ENCODE data around the gene RNASET2.
A peak's percentile ranks its signal among the peaks of the same experiment; 100 is the strongest.
"Not testable (repeated sequence)": the region's sequence is repeated elsewhere in the genome, so short reads cannot be mapped to it uniquely, and the experiment has no call there.

The RNASET2 gene

GRCh38 chr6:166955121-166955864 lies 1.1 kb downstream of the RNASET2 start:
- Histone ChIP-seq H3K27me3 (ENCODE audit: control insufficient read depth in 2 of 2, insufficient read depth in 2 of 2, low read length in 2 of 2) (no peaks in the 10 kb centered on the region), H3K4me1 (ENCODE audit: control insufficient read depth in 2 of 2, insufficient read depth in 2 of 2, low read length in 2 of 2) (peaks cover 29 to 34% of the 10 kb centered on the region in 2 donors), H3K4me3 (ENCODE audit: low read length in 2 of 2) (peak overlapping the region; percentile 89), H3K9ac (ENCODE audit: low read depth in 1 of 2, low read length in 2 of 2) (peak overlapping the region; percentile 81 to 90), H3K36me3 (ENCODE audit: control insufficient read depth in 2 of 2, insufficient read depth in 2 of 2, low read length in 2 of 2) (peaks cover 3 to 13% of the 10 kb centered on the region in 2 donors), H3K9me3 (ENCODE audit: control insufficient read depth in 2 of 2, low read length in 2 of 2) (no peaks in the 10 kb centered on the region), H3K27ac (ENCODE audit: low read depth in 2 of 2, low read length in 2 of 2) (peak overlapping the region; percentile 98 to 99)

DNA sequence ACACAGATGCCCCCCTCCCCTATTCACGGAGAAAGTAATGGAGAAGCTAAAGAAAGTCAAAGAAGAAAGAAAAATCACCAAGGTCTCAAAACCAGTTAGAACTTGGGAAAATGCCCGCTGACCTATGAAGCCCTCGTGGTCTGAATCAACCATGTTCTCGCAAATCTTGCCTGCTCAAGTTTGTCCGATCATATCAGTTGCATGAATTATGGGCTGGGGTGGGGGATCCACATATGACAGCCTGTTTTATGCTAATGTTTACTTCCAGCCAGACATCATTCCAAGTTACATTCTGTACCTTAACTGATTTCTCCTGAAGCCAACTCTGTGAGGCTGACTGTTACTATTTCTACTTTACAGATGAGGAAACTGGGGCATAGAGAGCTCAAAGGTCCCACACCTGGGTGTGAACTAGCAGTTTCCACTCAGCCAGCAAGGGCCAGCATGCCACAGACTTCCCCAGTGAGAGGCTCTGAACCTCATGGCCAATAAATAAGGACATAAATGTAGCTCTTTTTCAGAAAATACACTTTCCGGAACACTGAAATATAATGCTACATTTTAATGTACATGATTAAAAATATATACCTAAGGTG lies 2.1 kb downstream of the RNASET2 start:
- peak overlapping the region in 1 of 2 donors; percentile 32 for H3K4me3 ChIP-seq (ENCODE audit: low read length in 2 of 2)
- H3K36me3 ChIP-seq (ENCODE audit: control insufficient read depth in 2 of 2, insufficient read depth in 2 of 2, low read length in 2 of 2) = peaks cover 3 to 13% of the 10 kb centered on the region in 2 donors
- peaks cover 37 to 38% of the 10 kb centered on the region in 2 donors for H3K4me1 ChIP-seq (ENCODE audit: control insufficient read depth in 2 of 2, insufficient read depth in 2 of 2, low read length in 2 of 2)

GRCh38 chr6:166952567-166953486 lies 3.5 kb downstream of the RNASET2 start:
- H3K4me1 ChIP-seq (ENCODE audit: control insufficient read depth in 2 of 2, insufficient read depth in 2 of 2, low read length in 2 of 2) = peaks cover 28 to 34% of the 10 kb centered on the region in 2 donors
- no peaks in the 10 kb centered on the region for H3K9me3 ChIP-seq (ENCODE audit: control insufficient read depth in 2 of 2, low read length in 2 of 2)
- H3K27me3 ChIP-seq (ENCODE audit: control insufficient read depth in 2 of 2, insufficient read depth in 2 of 2, low read length in 2 of 2) = no peaks in the 10 kb centered on the region
- H3K27ac ChIP-seq (ENCODE audit: low read depth in 2 of 2, low read length in 2 of 2) = peak overlapping the region in 1 of 2 donors; percentile 67
- peaks cover 3 to 13% of the 10 kb centered on the region in 2 donors for H3K36me3 ChIP-seq (ENCODE audit: control insufficient read depth in 2 of 2, insufficient read depth in 2 of 2, low read length in 2 of 2)
- H3K9ac ChIP-seq (ENCODE audit: low read depth in 1 of 2, low read length in 2 of 2) = no peak overlapping the region
- H3K4me3 ChIP-seq (ENCODE audit: low read length in 2 of 2) = no peak overlapping the region

More for the DNA sequence above, 2.1 kb downstream of the RNASET2 start:
- no peak overlapping the region for H3K9ac ChIP-seq (ENCODE audit: low read depth in 1 of 2, low read length in 2 of 2)
- H3K27me3 ChIP-seq (ENCODE audit: control insufficient read depth in 2 of 2, insufficient read depth in 2 of 2, low read length in 2 of 2) = no peaks in the 10 kb centered on the region
- H3K27ac ChIP-seq (ENCODE audit: low read depth in 2 of 2, low read length in 2 of 2) = peak overlapping the region; percentile 11 to 26
- H3K9me3 ChIP-seq (ENCODE audit: control insufficient read depth in 2 of 2, low read length in 2 of 2) = no peaks in the 10 kb centered on the region

GRCh38 chr6:166952121-166952520 lies 4.2 kb downstream of the RNASET2 start:
- H3K4me1 ChIP-seq (ENCODE audit: control insufficient read depth in 2 of 2, insufficient read depth in 2 of 2, low read length in 2 of 2) = peaks cover 22 to 27% of the 10 kb centered on the region in 2 donors

GRCh38 chr6:166951670-166952060 lies 4.7 kb downstream of the RNASET2 start:
- Histone ChIP-seq H3K4me3 (ENCODE audit: low read length in 2 of 2) (no peak overlapping the region), H3K9me3 (ENCODE audit: control insufficient read depth in 2 of 2, low read length in 2 of 2) (no peaks in the 10 kb centered on the region), H3K27ac (ENCODE audit: low read depth in 2 of 2, low read length in 2 of 2) (peak overlapping the region in 1 of 2 donors; percentile 89), H3K36me3 (ENCODE audit: control insufficient read depth in 2 of 2, insufficient read depth in 2 of 2, low read length in 2 of 2) (peaks cover 12 to 23% of the 10 kb centered on the region in 2 donors), H3K9ac (ENCODE audit: low read depth in 1 of 2, low read length in 2 of 2) (no peak overlapping the region), H3K27me3 (ENCODE audit: control insufficient read depth in 2 of 2, insufficient read depth in 2 of 2, low read length in 2 of 2) (no peaks in the 10 kb centered on the region), H3K4me1 (ENCODE audit: control insufficient read depth in 2 of 2, insufficient read depth in 2 of 2, low read length in 2 of 2) (peaks cover 22 to 27% of the 10 kb centered on the region in 2 donors)

More at GRCh38 chr6:166952121-166952520, 4.2 kb downstream of the RNASET2 start:
- Histone ChIP-seq H3K36me3 (ENCODE audit: control insufficient read depth in 2 of 2, insufficient read depth in 2 of 2, low read length in 2 of 2) (peaks cover 8 to 18% of the 10 kb centered on the region in 2 donors), H3K27me3 (ENCODE audit: control insufficient read depth in 2 of 2, insufficient read depth in 2 of 2, low read length in 2 of 2) (no peaks in the 10 kb centered on the region), H3K9ac (ENCODE audit: low read depth in 1 of 2, low read length in 2 of 2) (no peak overlapping the region), H3K9me3 (ENCODE audit: control insufficient read depth in 2 of 2, low read length in 2 of 2) (no peaks in the 10 kb centered on the region), H3K4me3 (ENCODE audit: low read length in 2 of 2) (no peak overlapping the region), H3K27ac (ENCODE audit: low read depth in 2 of 2, low read length in 2 of 2) (peak overlapping the region in 1 of 2 donors; percentile 67)

DNA sequence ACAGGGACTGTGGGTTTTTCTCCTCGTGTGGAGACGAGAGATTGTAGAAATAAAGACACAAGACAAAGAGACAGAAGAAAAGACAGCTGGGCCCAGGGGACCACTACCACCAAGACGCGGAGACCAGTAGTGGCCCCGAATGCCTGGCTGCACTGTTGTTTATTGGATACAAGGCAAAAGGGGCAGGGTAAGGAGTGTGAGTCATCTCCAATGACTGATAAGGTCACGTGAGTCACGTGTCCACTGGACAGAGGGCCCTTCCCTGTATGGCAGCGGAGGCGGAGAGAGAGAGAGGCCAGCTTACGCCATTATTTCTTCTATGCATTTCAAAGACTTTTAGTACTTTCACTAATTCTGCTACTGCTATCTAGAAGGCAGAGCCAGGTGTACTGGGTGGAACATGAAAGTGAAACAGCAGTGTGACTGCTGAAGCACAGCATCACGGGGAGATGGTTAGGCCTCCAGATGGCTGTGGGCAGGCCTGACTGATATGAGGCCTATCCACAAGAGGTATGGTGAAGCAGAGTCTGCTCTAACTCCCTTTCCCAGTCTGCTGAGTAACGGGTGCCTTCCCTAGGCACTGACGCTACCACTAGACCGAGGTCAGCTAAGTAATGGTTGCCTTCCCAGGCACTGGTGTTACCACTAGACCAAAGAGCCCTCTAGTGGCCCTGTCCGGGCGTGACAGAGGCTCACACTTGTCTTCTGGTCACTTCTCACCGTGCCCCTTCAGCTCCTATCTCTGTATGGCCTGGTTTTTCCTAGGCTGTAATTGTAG lies 5.3 kb downstream of the RNASET2 start:
- H3K9me3 ChIP-seq (ENCODE audit: control insufficient read depth in 2 of 2, low read length in 2 of 2); H3K27me3 ChIP-seq (ENCODE audit: control insufficient read depth in 2 of 2, insufficient read depth in 2 of 2, low read length in 2 of 2): not testable (repeated sequence)
- Histone ChIP-seq H3K36me3 (ENCODE audit: control insufficient read depth in 2 of 2, insufficient read depth in 2 of 2, low read length in 2 of 2) (peaks cover 17 to 28% of the 10 kb centered on the region in 2 donors), H3K9ac (ENCODE audit: low read depth in 1 of 2, low read length in 2 of 2) (peak overlapping the region in 1 of 2 donors; percentile 50), H3K4me1 (ENCODE audit: control insufficient read depth in 2 of 2, insufficient read depth in 2 of 2, low read length in 2 of 2) (peaks cover 22 to 27% of the 10 kb centered on the region in 2 donors), H3K4me3 (ENCODE audit: low read length in 2 of 2) (peak overlapping the region; percentile 33 to 59), H3K27ac (ENCODE audit: low read depth in 2 of 2, low read length in 2 of 2) (peak overlapping the region; percentile 83 to 89)

GRCh38 chr6:166950443-166950821 lies 5.9 kb downstream of the RNASET2 start:
- peak overlapping the region; percentile 50 to 60 for H3K9ac ChIP-seq (ENCODE audit: low read depth in 1 of 2, low read length in 2 of 2)
- H3K9me3 ChIP-seq (ENCODE audit: control insufficient read depth in 2 of 2, low read length in 2 of 2) = no peaks in the 10 kb centered on the region
- H3K27me3 ChIP-seq (ENCODE audit: control insufficient read depth in 2 of 2, insufficient read depth in 2 of 2, low read length in 2 of 2) = no peaks in the 10 kb centered on the region
- H3K4me3 ChIP-seq (ENCODE audit: low read length in 2 of 2) = peak overlapping the region; percentile 33 to 51
- peaks cover 20 to 25% of the 10 kb centered on the region in 2 donors for H3K4me1 ChIP-seq (ENCODE audit: control insufficient read depth in 2 of 2, insufficient read depth in 2 of 2, low read length in 2 of 2)
- peak overlapping the region; percentile 83 to 89 for H3K27ac ChIP-seq (ENCODE audit: low read depth in 2 of 2, low read length in 2 of 2)
- H3K36me3 ChIP-seq (ENCODE audit: control insufficient read depth in 2 of 2, insufficient read depth in 2 of 2, low read length in 2 of 2) = peaks cover 18 to 33% of the 10 kb centered on the region in 2 donors

DNA sequence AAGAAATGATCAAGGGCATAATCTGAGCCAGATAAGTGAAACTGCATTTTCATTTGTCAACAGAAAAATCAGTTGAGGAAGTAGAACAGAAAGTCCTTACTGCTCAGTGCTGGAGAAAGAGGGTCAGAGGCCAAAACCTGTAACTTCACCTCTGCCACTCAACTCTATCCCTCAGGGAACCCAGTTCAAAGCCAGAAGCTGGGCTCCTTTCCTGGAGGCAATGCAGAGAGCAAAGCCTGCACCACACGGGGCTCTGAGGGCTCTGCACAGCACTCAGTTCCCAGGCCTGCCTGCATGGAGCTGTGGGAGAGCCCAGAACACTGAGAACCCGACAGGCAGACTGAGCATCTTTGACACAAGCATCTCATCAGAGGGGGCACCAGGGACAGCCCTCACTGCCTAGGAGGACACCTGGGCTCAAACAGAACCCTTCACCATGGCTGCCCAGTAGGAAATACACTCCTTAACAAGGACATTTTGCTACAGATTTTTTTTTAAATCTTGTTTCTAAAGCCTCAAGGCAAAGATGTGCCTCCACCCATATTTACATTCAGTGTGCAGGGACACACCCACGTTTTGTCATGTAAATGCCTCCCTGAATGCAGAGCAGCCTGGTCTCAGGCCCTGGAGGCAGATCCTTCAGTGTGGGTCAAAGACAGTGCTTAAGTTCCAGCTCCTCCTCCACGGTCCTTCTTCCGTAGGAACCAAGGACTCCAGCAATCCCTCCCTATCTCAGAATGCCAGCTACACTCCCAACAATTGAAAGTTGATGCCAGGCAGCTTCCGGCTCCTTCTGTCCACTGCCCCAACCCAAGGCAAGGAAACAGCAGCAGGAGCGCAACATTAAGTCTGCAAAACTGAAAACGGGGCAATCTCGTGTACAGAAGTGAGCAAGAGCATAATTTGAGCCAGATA lies 6.6 kb downstream of the RNASET2 start:
- peak overlapping the region; percentile 50 to 60 for H3K9ac ChIP-seq (ENCODE audit: low read depth in 1 of 2, low read length in 2 of 2)
- H3K27me3 ChIP-seq (ENCODE audit: control insufficient read depth in 2 of 2, insufficient read depth in 2 of 2, low read length in 2 of 2) = no peaks in the 10 kb centered on the region
- H3K9me3 ChIP-seq (ENCODE audit: control insufficient read depth in 2 of 2, low read length in 2 of 2) = no peaks in the 10 kb centered on the region
- peaks cover 18 to 38% of the 10 kb centered on the region in 2 donors for H3K36me3 ChIP-seq (ENCODE audit: control insufficient read depth in 2 of 2, insufficient read depth in 2 of 2, low read length in 2 of 2)
- H3K27ac ChIP-seq (ENCODE audit: low read depth in 2 of 2, low read length in 2 of 2) = peak overlapping the region; percentile 83 to 89
- H3K4me1 ChIP-seq (ENCODE audit: control insufficient read depth in 2 of 2, insufficient read depth in 2 of 2, low read length in 2 of 2) = peaks cover 18 to 25% of the 10 kb centered on the region in 2 donors
- peak overlapping the region in 1 of 2 donors; percentile 51 for H3K4me3 ChIP-seq (ENCODE audit: low read length in 2 of 2)
